ENCODE measurements around the gene ARID2. TPM values are rescaled to one million over a fixed set of nuclear protein-coding genes. Genes with fewer than 3 reads are reported as not detected.

Gene ARID2
- total RNA-seq, 1 experiment from 2014 or later: 15.4 TPM

- Histone ChIP-seq H3K4me3 (ENCODE audit: low read length) (no peak overlapping the region), H3K9me3 (ENCODE audit: low read length) (no peaks in the 10 kb centered on the region)
These were observed 98.5 kb downstream of the ARID2 start for GRCh38 chr12:45827974-45828373.

GRCh38 chr12:45828402-45828801 is 98.9 kb downstream of the ARID2 start:
- H3K9me2 ChIP-seq (replicated peaks; ENCODE audit: low read length): no peaks in the 10 kb centered on the region
- no peaks in the 10 kb centered on the region for H3K9me3 ChIP-seq (ENCODE audit: low read length)
- CTCF ChIA-PET: no interaction called here
- no peaks in the 10 kb centered on the region for H4K20me1 ChIP-seq (ENCODE audit: low read length)
- DNase-seq (no peak), ATAC-seq (no peak)
- H3K27me3 ChIP-seq (ENCODE audit: low read length): no peaks in the 10 kb centered on the region
- H3K4me2 ChIP-seq (ENCODE audit: low read length): no peak overlapping the region
- TF ChIP-seq EZH2 (IDR thresholded peaks at IDR 0.05; ENCODE audit: low read length, unreplicated experiment) (no peak), EZH2phosphoT487 (IDR thresholded peaks at IDR 0.05; ENCODE audit: borderline replicate concordance, low read length) (no peak), CTCF (conservative IDR thresholded peaks at IDR 0.05; ENCODE audit: low read depth, low read length) (no peak)
- intact Hi-C loops (cut with micrococcal nuclease): no loop called here
- no peak overlapping the region for H2AFZ ChIP-seq (ENCODE audit: low read length)
- H3K4me1 ChIP-seq (ENCODE audit: insufficient read depth, low read length): no peaks in the 10 kb centered on the region
- peaks cover 4% of the 10 kb centered on the region; the same call in 1 of the 2 replicates for H3K36me3 ChIP-seq (ENCODE audit: low read depth, low read length)
- POLR2A ChIA-PET (ENCODE audit: unreplicated experiment): no interaction called here
- no peaks in the 10 kb centered on the region for H3K79me2 ChIP-seq (ENCODE audit: low read length)
- H3F3A ChIP-seq (ENCODE audit: low read length, unreplicated experiment): no peaks in the 10 kb centered on the region
- H3K27ac ChIP-seq (ENCODE audit: low read length): no peak overlapping the region
- no TSS peak for BruUV-seq (replicated peaks)
- H3K4me3 ChIP-seq (ENCODE audit: low read length): no peak overlapping the region
- no peak overlapping the region for H3K9ac ChIP-seq (ENCODE audit: low read length)

More at GRCh38 chr12:45827974-45828373, 98.5 kb downstream of the ARID2 start:
- H3K9ac ChIP-seq (ENCODE audit: low read length): no peak overlapping the region
- no peak for ATAC-seq
- H2AFZ ChIP-seq (ENCODE audit: low read length): no peak overlapping the region
- H3K4me2 ChIP-seq (ENCODE audit: low read length): no peak overlapping the region
- ChIA-PET POLR2A (ENCODE audit: unreplicated experiment) (no interaction called here), CTCF (no interaction called here)
- no TSS peak for BruUV-seq (replicated peaks)
- intact Hi-C loops (cut with micrococcal nuclease): no loop called here
- H3K9me2 ChIP-seq (replicated peaks; ENCODE audit: low read length): no peaks in the 10 kb centered on the region
- H3K79me2 ChIP-seq (ENCODE audit: low read length): no peaks in the 10 kb centered on the region
- no peaks in the 10 kb centered on the region for H4K20me1 ChIP-seq (ENCODE audit: low read length)
- H3K27me3 ChIP-seq (ENCODE audit: low read length): no peaks in the 10 kb centered on the region
- no peak overlapping the region for H3K27ac ChIP-seq (ENCODE audit: low read length)
- H3F3A ChIP-seq (ENCODE audit: low read length, unreplicated experiment): no peaks in the 10 kb centered on the region
- peaks cover 8% of the 10 kb centered on the region; the same call in 1 of the 2 replicates for H3K36me3 ChIP-seq (ENCODE audit: low read depth, low read length)
- H3K4me1 ChIP-seq (ENCODE audit: insufficient read depth, low read length): no peaks in the 10 kb centered on the region
- no peak for DNase-seq
- no peak for TF ChIP-seq CTCF (conservative IDR thresholded peaks at IDR 0.05; ENCODE audit: low read depth, low read length)
- no peak for TF ChIP-seq EZH2phosphoT487 (IDR thresholded peaks at IDR 0.05; ENCODE audit: borderline replicate concordance, low read length)
- TF ChIP-seq EZH2 (IDR thresholded peaks at IDR 0.05; ENCODE audit: low read length, unreplicated experiment): no peak

- ChIA-PET CTCF (no interaction called here), POLR2A (ENCODE audit: unreplicated experiment) (interaction anchor here (0.7 kb wide), 1 partner anchor 26 kb away, joined by 4 read pairs; no protein-coding TSS in a partner anchor)
- Histone ChIP-seq H2AFZ (ENCODE audit: low read length) (no peak overlapping the region), H3K79me2 (ENCODE audit: low read length) (no peaks in the 10 kb centered on the region), H3K27ac (ENCODE audit: low read length) (no peak overlapping the region), H3K9ac (ENCODE audit: low read length) (no peak overlapping the region), H3K36me3 (ENCODE audit: low read depth, low read length) (no peaks in the 10 kb centered on the region), H3K9me2 (replicated peaks; ENCODE audit: low read length) (no peaks in the 10 kb centered on the region), H3K4me2 (ENCODE audit: low read length) (no peak overlapping the region), H3K9me3 (ENCODE audit: low read length) (no peaks in the 10 kb centered on the region), H3K27me3 (ENCODE audit: low read length) (no peaks in the 10 kb centered on the region), H3K4me1 (ENCODE audit: insufficient read depth, low read length) (0 out of 2 replicates have a peak, but pooled peaks cover under 1% of the 10 kb centered on the region), H4K20me1 (ENCODE audit: low read length) (no peaks in the 10 kb centered on the region), H3F3A (ENCODE audit: low read length, unreplicated experiment) (no peaks in the 10 kb centered on the region), H3K4me3 (ENCODE audit: low read length) (no peak overlapping the region)
- no peak for ATAC-seq
- TF ChIP-seq EZH2phosphoT487 (IDR thresholded peaks at IDR 0.05; ENCODE audit: borderline replicate concordance, low read length) (no peak), EZH2 (IDR thresholded peaks at IDR 0.05; ENCODE audit: low read length, unreplicated experiment) (no peak), CTCF (conservative IDR thresholded peaks at IDR 0.05; ENCODE audit: low read depth, low read length) (no peak)
- intact Hi-C loops (cut with micrococcal nuclease): no loop called here
- no TSS peak for BruUV-seq (replicated peaks)
- DNase-seq: no peak
These were observed 102.1 kb downstream of the ARID2 start for GRCh38 chr12:45831590-45831989.

All from PC-3 (cell line).